NCI-H82 (cell line): ENCODE data around the gene PTCH1.

Experiments
- DNase-seq: peaks from one replicate; lab custom pipeline; 2025; lab: John Stamatoyannopoulos, UW

The PTCH1 gene

GRCh38 chr9:95516734-95517558 is at the start of gene PTCH1:
Gene PTCH1 (minus strand): TSS chr9:95516971.
- peak; percentile 44 for DNase-seq

GRCh38 chr9:95565982-95566381 is 49.2 kb upstream of the PTCH1 start:
- no peak for DNase-seq

- DNase-seq, result no peak
Observed at GRCh38 chr9:95561913-95562312, 45.1 kb upstream of the PTCH1 start.

- DNase-seq, result no peak
Observed at GRCh38 chr9:95557142-95557541, 40.4 kb upstream of the PTCH1 start.

GRCh38 chr9:95556521-95556920 is 39.8 kb upstream of the PTCH1 start:
- peak; percentile 58 for DNase-seq

GRCh38 chr9:95552814-95553546 is 36.2 kb upstream of the PTCH1 start:
- no peak for DNase-seq

GRCh38 chr9:95552255-95552654 is 35.5 kb upstream of the PTCH1 start:
- no peak for DNase-seq

- no peak for DNase-seq
Observed at GRCh38 chr9:95551406-95551805, 34.6 kb upstream of the PTCH1 start.

- DNase-seq, result no peak
Observed at GRCh38 chr9:95545831-95546567, 29.2 kb upstream of the PTCH1 start.

GRCh38 chr9:95533996-95534680 is 17.4 kb upstream of the PTCH1 start:
- DNase-seq, result peak; percentile 19

- no peak for DNase-seq
Observed at GRCh38 chr9:95529910-95530309, 13.1 kb upstream of the PTCH1 start.

GRCh38 chr9:95528908-95529502 is 12.2 kb upstream of the PTCH1 start:
- no peak for DNase-seq

- DNase-seq, result no peak
Observed at GRCh38 chr9:95522871-95523370, 6.2 kb upstream of the PTCH1 start.

- no peak for DNase-seq
Observed at GRCh38 chr9:95521699-95522098, 4.9 kb upstream of the PTCH1 start.

GRCh38 chr9:95517559-95518425 is 1.0 kb upstream of the PTCH1 start:
- DNase-seq, result no peak

- DNase-seq, result peak; percentile 44
Observed at GRCh38 chr9:95516221-95516733, 494 bp downstream of the PTCH1 start.

- DNase-seq, result peak; percentile 65
Observed at GRCh38 chr9:95515272-95516113, 1.3 kb downstream of the PTCH1 start.

GRCh38 chr9:95514342-95514741 is 2.4 kb downstream of the PTCH1 start:
- DNase-seq, result no peak

- peak; percentile 72 for DNase-seq
Observed at GRCh38 chr9:95513711-95514110, 3.1 kb downstream of the PTCH1 start.
